GM12878 (cell line): ENCODE measurements around the gene CCDC170. TPM values are rescaled to one million over a fixed set of nuclear protein-coding genes. Genes with fewer than 3 reads are reported as not detected.

ENCODE experiments used
- CUX1 ChIP-seq: IDR thresholded peaks from 2 replicates; pipeline ENCODE4 v1.6.1; 2012; ENCODE audit warnings: improper control_type of control experiment, low read depth, low read length; ENCODE audit not compliant: insufficient replicate concordance
- E4F1 ChIP-seq: fragments of 450-650 bp; IDR thresholded peaks from 2 replicates; pipeline ENCODE4 v1.6.1; 2018; ENCODE audit warnings: borderline replicate concordance, mild to moderate bottlenecking; ENCODE audit not compliant: partially characterized antibody
- IRF4 ChIP-seq: IDR thresholded peaks from 2 replicates; pipeline ENCODE4 v1.6.1; 2011; ENCODE audit warnings: low read depth, low read length
- MLLT1 ChIP-seq: fragments of 450-650 bp; IDR thresholded peaks from 2 replicates; pipeline ENCODE4 v1.6.1; 2016; ENCODE audit warnings: mild to moderate bottlenecking
- PAX8 ChIP-seq: fragments of 450-650 bp; IDR thresholded peaks from 2 replicates; pipeline ENCODE4 v1.6.1; 2017; ENCODE audit warnings: mild to moderate bottlenecking, moderate library complexity
- STAT1 ChIP-seq: fragments of 450-650 bp; conservative IDR thresholded peaks from 2 replicates; pipeline ENCODE4 v1.6.1; 2014; ENCODE audit warnings: antibody characterized with exemption, mild to moderate bottlenecking
- USF1 ChIP-seq: IDR thresholded peaks from 2 replicates; pipeline ENCODE4 v1.6.1; 2011; ENCODE audit warnings: borderline replicate concordance, low read depth, mild to moderate bottlenecking, moderate library complexity, mixed read lengths, low read length; ENCODE audit not compliant: insufficient read depth; ENCODE audit errors: extremely low read length
- polyA plus RNA-seq, 11 experiments: library from polyadenylated mRNA; depleted of rRNA in 4 of 11; unstranded in 6 of 11; stranded (reverse) in 5 of 11; fragments of >200 nt; fragmentation: Nextera tagmentation in 4 of 11; fragmentation: Illumina TruSeq in 1 of 11; extraction: Ambion mirVana in 4 of 11; extraction: Trizol in 1 of 11; gene quantifications; 1 replicate in 1 of 11; 2 replicates in 10 of 11; pipeline versions ENCODE4 v1.2.1 to v1.2.3, GENCODE V29; 2011 to 2016; ENCODE audit warnings: inconsistent platforms in 2 of 11, missing spikeins in 2 of 11, low read depth in 1 of 11
- total RNA-seq, 4 experiments: library from RNA; depleted of rRNA in 3 of 4; stranded (reverse); fragments of >200 nt in 3 of 4; fragmentation: Illumina TruSeq in 1 of 4; extraction: Trizol in 1 of 4; gene quantifications; 2 replicates each; pipeline versions ENCODE4 v1.2.1 to v1.2.3, GENCODE V29; 2013 to 2021

The CCDC170 gene
- total and polyA plus RNA-seq, 10 of the 15 experiments (the other 5 are each of a cell fraction or from before 2014, with no cell fraction given), result not detected

GRCh38 chr6:151494235-151494935, 568 bp downstream of the CCDC170 start (continued):
- no peak for TF ChIP-seq CUX1
- no peak for TF ChIP-seq E4F1
- TF ChIP-seq PAX8, result no peak
- TF ChIP-seq IRF4, result no peak
- no peak for TF ChIP-seq STAT1
- no peak for TF ChIP-seq USF1
- no peak for TF ChIP-seq MLLT1
